Measurements from ENCODE around the gene MRPL18.

Gene MRPL18

GRCh38 chr6:159844737-159845645 is 54.7 kb downstream of the MRPL18 start:
- DNase-seq, result no peak
